ENCODE results near the gene MAPK1. TPM values are rescaled to one million over a fixed set of nuclear protein-coding genes. Genes with fewer than 3 reads are reported as not detected.
"Not testable (repeated sequence)": the region's sequence is repeated elsewhere in the genome, so short reads cannot be mapped to it uniquely, and the experiment has no call there.

MAPK1 gene
- total RNA-seq (2014; rRNA removed; shearing (Covaris generic)), result 35.4 and 42.7 TPM in 2 replicates

GRCh38 chr22:21867528-21868266, at the start of gene MAPK1:
Gene MAPK1 (minus strand): TSS chr22:21867645. CDS start chr22:21867440, 205 bp downstream.
- peak; percentile 83 for DNase-seq (ENCODE audit: low read depth)

- DNase-seq (ENCODE audit: low read depth), result no peak
Observed at GRCh38 chr22:21916309-21916918, 49.0 kb upstream of the MAPK1 start.

GRCh38 chr22:21915624-21916308, 48.3 kb upstream of the MAPK1 start:
- no peak for DNase-seq (ENCODE audit: low read depth)

GRCh38 chr22:21914033-21914642, 46.7 kb upstream of the MAPK1 start:
- DNase-seq (ENCODE audit: low read depth), result not testable (repeated sequence)

GRCh38 chr22:21910367-21910766, 42.9 kb upstream of the MAPK1 start:
- DNase-seq (ENCODE audit: low read depth), result not testable (repeated sequence)

- no peak for DNase-seq (ENCODE audit: low read depth)
Observed at GRCh38 chr22:21909871-21910270, 42.4 kb upstream of the MAPK1 start.

GRCh38 chr22:21907638-21908522, 40.4 kb upstream of the MAPK1 start:
- DNase-seq (ENCODE audit: low read depth), result no peak

- not testable (repeated sequence) for DNase-seq (ENCODE audit: low read depth)
Observed at GRCh38 chr22:21905234-21905633, 37.8 kb upstream of the MAPK1 start.

- DNase-seq (ENCODE audit: low read depth), result no peak
Observed at GRCh38 chr22:21904250-21904789, 36.9 kb upstream of the MAPK1 start.

GRCh38 chr22:21903283-21903682, 35.8 kb upstream of the MAPK1 start:
- no peak for DNase-seq (ENCODE audit: low read depth)

- no peak for DNase-seq (ENCODE audit: low read depth)
Observed at GRCh38 chr22:21902296-21903087, 35.0 kb upstream of the MAPK1 start.

- no peak for DNase-seq (ENCODE audit: low read depth)
Observed at GRCh38 chr22:21898354-21898896, 31.0 kb upstream of the MAPK1 start.

- no peak for DNase-seq (ENCODE audit: low read depth)
Observed at GRCh38 chr22:21896951-21897513, 29.6 kb upstream of the MAPK1 start.

GRCh38 chr22:21896275-21896674, 28.8 kb upstream of the MAPK1 start:
- DNase-seq (ENCODE audit: low read depth), result not testable (repeated sequence)

- no peak for DNase-seq (ENCODE audit: low read depth)
Observed at GRCh38 chr22:21894799-21895198, 27.4 kb upstream of the MAPK1 start.

- DNase-seq (ENCODE audit: low read depth), result no peak
Observed at GRCh38 chr22:21889251-21889990, 22.0 kb upstream of the MAPK1 start.

- no peak for DNase-seq (ENCODE audit: low read depth)
Observed at GRCh38 chr22:21887841-21888240, 20.4 kb upstream of the MAPK1 start.

GRCh38 chr22:21883930-21884329, 16.5 kb upstream of the MAPK1 start:
- not testable (repeated sequence) for DNase-seq (ENCODE audit: low read depth)

Measured in RPMI7951 (cell line).